ENCODE results near the gene SLC6A7.

SLC6A7 gene

DNA sequence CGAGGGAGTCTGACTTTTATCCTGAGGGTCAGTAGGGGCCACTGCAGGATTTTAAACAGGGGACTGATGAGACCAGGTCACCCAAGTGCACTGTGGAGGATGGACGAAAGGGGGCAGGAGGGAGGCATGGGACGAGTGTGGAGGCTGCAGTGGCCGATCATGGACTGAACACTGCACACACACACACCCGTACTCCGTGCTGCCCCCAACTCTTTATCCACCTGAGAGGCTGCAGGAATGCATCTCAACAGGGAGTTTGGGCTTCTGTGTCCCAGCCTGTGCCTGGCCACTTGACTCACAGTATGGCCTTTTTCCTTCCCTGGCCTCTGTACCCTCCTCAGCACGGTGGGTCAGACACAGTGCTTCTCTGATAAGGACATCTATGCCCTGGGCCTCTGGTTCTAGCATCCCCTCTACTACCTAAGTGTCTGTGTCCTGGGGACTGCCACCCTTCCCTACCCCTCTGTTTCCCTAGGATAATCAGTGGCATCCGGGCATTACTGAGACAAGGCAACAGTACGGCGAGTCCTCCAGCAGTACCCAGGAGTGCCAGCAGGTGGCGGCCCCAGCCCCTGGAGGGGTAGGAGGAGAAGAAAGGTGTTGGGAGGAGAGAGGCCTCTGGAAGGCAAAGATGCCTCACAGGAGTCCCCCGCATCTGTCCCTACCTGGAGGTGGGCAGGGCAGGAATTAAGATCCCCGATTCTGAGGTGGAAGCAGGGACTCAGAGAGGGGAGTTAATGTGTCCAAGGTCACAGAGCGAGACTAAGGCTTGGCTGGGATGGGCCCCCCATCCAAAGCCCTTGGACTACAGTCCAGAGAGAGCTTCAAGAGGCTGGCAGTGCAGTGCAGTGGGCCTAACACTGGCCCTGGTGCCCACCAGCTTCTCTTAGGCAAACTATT is 28.4 kb upstream of the SLC6A7 start:
- TF ChIP-seq, protein P1, sequence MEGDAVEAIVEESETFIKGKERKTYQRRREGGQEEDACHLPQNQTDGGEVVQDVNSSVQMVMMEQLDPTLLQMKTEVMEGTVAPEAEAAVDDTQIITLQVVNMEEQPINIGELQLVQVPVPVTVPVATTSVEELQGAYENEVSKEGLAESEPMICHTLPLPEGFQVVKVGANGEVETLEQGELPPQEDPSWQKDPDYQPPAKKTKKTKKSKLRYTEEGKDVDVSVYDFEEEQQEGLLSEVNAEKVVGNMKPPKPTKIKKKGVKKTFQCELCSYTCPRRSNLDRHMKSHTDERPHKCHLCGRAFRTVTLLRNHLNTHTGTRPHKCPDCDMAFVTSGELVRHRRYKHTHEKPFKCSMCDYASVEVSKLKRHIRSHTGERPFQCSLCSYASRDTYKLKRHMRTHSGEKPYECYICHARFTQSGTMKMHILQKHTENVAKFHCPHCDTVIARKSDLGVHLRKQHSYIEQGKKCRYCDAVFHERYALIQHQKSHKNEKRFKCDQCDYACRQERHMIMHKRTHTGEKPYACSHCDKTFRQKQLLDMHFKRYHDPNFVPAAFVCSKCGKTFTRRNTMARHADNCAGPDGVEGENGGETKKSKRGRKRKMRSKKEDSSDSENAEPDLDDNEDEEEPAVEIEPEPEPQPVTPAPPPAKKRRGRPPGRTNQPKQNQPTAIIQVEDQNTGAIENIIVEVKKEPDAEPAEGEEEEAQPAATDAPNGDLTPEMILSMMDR (IDR thresholded peaks at IDR 0.05), result peak; percentile 94
- no peaks in the 10 kb centered on the region for H3K27me3 ChIP-seq (ENCODE audit: control insufficient read depth, insufficient read depth, low read length)
- H2AFZ ChIP-seq, result no peak overlapping the region
- no peak overlapping the region for H3K4me3 ChIP-seq (ENCODE audit: low read depth, low read length)
- no peak overlapping the region for H3K27ac ChIP-seq
- H3K9me3 ChIP-seq (ENCODE audit: control insufficient read depth, low read length), result no peaks in the 10 kb centered on the region
- H3K4me2 ChIP-seq (ENCODE audit: low read length), result no peak overlapping the region
- no peaks in the 10 kb centered on the region for H3K36me3 ChIP-seq (ENCODE audit: control insufficient read depth, insufficient read depth, low read length)
- H3K79me2 ChIP-seq, result no peaks in the 10 kb centered on the region
- no peaks in the 10 kb centered on the region for H3K4me1 ChIP-seq
- H3K9ac ChIP-seq, result no peak overlapping the region

DNA sequence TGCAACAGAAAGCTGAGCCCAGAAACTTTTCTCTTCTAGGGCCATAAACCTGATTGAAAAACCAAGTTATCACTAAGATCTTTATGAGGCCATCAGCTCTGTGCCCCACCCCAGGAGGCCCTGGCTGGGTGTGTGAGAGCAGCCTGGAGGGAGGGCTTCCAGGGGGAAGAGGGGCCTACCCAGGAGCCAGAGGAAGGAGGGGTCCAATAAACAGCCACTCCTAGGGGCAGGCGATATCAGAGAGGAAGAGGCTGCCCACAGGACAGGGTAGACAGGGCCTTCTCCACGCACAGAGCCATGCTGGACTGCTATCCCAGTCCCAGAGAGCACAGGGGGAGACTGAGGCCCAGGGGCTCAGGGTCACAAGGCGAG is 27.7 kb upstream of the SLC6A7 start:
- Histone ChIP-seq H3K27me3 (ENCODE audit: control insufficient read depth, insufficient read depth, low read length) (no peaks in the 10 kb centered on the region), H2AFZ (no peak overlapping the region), H3K79me2 (no peaks in the 10 kb centered on the region), H3K27ac (no peak overlapping the region), H3K9ac (no peak overlapping the region), H3K9me3 (ENCODE audit: control insufficient read depth, low read length) (no peaks in the 10 kb centered on the region), H3K4me3 (ENCODE audit: low read depth, low read length) (no peak overlapping the region), H3K36me3 (ENCODE audit: control insufficient read depth, insufficient read depth, low read length) (no peaks in the 10 kb centered on the region), H3K4me1 (no peaks in the 10 kb centered on the region), H3K4me2 (ENCODE audit: low read length) (no peak overlapping the region)
- TF ChIP-seq, protein P1 (IDR thresholded peaks at IDR 0.05), result no peak

DNA sequence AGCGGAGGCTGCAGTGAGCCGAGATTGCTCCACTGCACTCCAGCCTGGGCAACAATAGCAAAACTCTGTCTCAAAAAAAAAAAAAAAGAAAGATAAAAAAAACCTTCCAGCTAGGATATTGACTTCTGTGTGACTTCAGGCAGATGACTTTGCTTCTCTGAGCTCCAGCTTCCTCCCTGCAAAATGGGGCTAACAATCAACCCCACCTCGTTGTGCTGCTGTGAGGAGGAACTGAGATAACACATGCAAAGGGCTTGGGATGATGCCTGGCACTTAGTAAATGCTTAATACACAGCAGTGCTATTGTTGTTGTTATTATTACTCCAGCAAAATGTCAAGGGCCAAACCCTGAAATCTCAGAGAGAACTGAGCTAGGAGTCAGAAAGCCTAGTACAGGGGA is 26.8 kb upstream of the SLC6A7 start:
- no peak overlapping the region for H3K4me2 ChIP-seq (ENCODE audit: low read length)
- no peak overlapping the region for H3K9ac ChIP-seq
- no peak overlapping the region for H2AFZ ChIP-seq
- H3K36me3 ChIP-seq (ENCODE audit: control insufficient read depth, insufficient read depth, low read length), result no peaks in the 10 kb centered on the region
- H3K4me3 ChIP-seq (ENCODE audit: low read depth, low read length), result no peak overlapping the region
- no peaks in the 10 kb centered on the region for H3K9me3 ChIP-seq (ENCODE audit: control insufficient read depth, low read length)
- TF ChIP-seq, protein P1 (IDR thresholded peaks at IDR 0.05), result no peak
- H3K4me1 ChIP-seq, result no peaks in the 10 kb centered on the region
- H3K79me2 ChIP-seq, result no peaks in the 10 kb centered on the region
- H3K27me3 ChIP-seq (ENCODE audit: control insufficient read depth, insufficient read depth, low read length), result no peaks in the 10 kb centered on the region
- H3K27ac ChIP-seq, result no peak overlapping the region

DNA sequence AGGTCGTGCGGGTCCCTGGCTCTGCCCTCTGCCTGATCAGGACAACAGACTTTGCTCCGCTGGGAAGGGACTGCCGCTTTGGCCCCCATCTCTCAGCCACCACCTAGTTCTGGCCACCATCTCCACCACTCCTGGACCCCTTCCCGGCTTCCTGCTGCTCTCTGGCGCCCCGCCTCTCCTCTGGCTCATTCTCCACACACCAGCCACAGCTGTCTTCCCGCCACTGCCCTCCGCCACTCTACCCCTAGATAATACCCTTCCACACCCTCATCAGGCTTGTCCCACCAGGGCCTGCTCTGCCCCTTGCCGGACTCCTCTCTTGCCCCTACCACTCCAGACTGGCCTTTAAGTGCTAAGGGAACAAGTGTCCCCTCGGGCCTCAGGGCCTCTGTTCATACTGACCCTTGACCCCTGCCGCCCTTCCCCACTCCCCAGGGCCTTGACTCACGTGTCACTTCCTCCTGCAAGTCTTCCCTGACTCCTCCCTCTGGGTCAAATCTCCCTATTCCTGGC is 26.3 kb upstream of the SLC6A7 start:
- TF ChIP-seq, protein P1 (IDR thresholded peaks at IDR 0.05), result no peak
- Histone ChIP-seq H3K27me3 (ENCODE audit: control insufficient read depth, insufficient read depth, low read length) (no peaks in the 10 kb centered on the region), H3K4me1 (no peaks in the 10 kb centered on the region), H3K27ac (no peak overlapping the region), H3K9ac (no peak overlapping the region), H3K4me2 (ENCODE audit: low read length) (no peak overlapping the region), H3K4me3 (ENCODE audit: low read depth, low read length) (no peak overlapping the region), H3K79me2 (no peaks in the 10 kb centered on the region), H3K36me3 (ENCODE audit: control insufficient read depth, insufficient read depth, low read length) (no peaks in the 10 kb centered on the region), H2AFZ (no peak overlapping the region), H3K9me3 (ENCODE audit: control insufficient read depth, low read length) (no peaks in the 10 kb centered on the region)

Measured in parathyroid adenoma (tissue), 2 donors.